Measurements from ENCODE around the gene RFT1.

GRCh38 chr3:53168175-53168923, 38.1 kb upstream of the RFT1 start:
- TF ChIP-seq CTCF (IDR thresholded peaks at IDR 0.05; ENCODE audit: low read length), result no peak
- TF ChIP-seq EZH2phosphoT487 (IDR thresholded peaks at IDR 0.05; ENCODE audit: low read length), result no peak
- no peak for TF ChIP-seq EZH2 (optimal IDR thresholded peaks at IDR 0.05; ENCODE audit: low read depth, low read length)
